IMR-90 (cell line): ENCODE measurements around the gene IFNK. TPM values are rescaled to one million over a fixed set of nuclear protein-coding genes. Genes with fewer than 3 reads are reported as not detected.

Experiments used
- ATAC-seq: fragments of 200-7000 bp; cut with Tn5 transposase; 2 replicates; pipeline ENCODE4 v1.9.1; 2020; ENCODE audit warnings: low read depth, mild to moderate bottlenecking, moderate library complexity
- BruUV-seq: library from RNA; stranded (reverse); fragments of 400-500 nt; replicated peaks from 2 replicates; lab custom pipeline; 2021; lab: Mats Ljungman, UMichigan
- CTCF ChIA-PET: fragments of 300-600 bp; formaldehyde crosslinking; extraction: SDS; loops from one replicate; lab custom pipeline; 2021; ENCODE audit warnings: antibody characterized with exemption; lab: Yijun Ruan, JAX
- POLR2A ChIA-PET: fragments of 300-600 bp; sonication (Branson Sonifier 250); formaldehyde crosslinking; loops from one replicate; lab custom pipeline; 2022; ENCODE audit warnings: antibody characterized with exemption; ENCODE audit not compliant: unreplicated experiment; lab: Charles Lee
- DNase-seq: peaks from one replicate; pipeline ENCODE4 v3.0.0; 2013
- H2AFZ ChIP-seq: replicated peaks from 2 replicates; pipeline ENCODE3; 2013; ENCODE audit warnings: low read length, mild to moderate bottlenecking; ENCODE audit not compliant: poor library complexity
- H2AK5ac ChIP-seq: 2 replicates; pipeline ENCODE4 v1.6.1; 2013; ENCODE audit warnings: low read depth, low read length, inconsistent platforms
- H2AK9ac ChIP-seq: replicated peaks from 2 replicates; pipeline ENCODE3; 2013; ENCODE audit warnings: mild to moderate bottlenecking, low read depth, low read length, moderate library complexity; ENCODE audit not compliant: poor library complexity
- H2BK120ac ChIP-seq: 2 replicates; pipeline ENCODE4 v1.6.1; 2013; ENCODE audit warnings: low read depth, low read length, inconsistent platforms
- H2BK15ac ChIP-seq: 3 replicates; pipeline ENCODE4 v1.6.1; 2013; ENCODE audit warnings: low read depth, low read length, inconsistent platforms
- H2BK20ac ChIP-seq: 2 replicates; pipeline ENCODE4 v1.6.1; 2013; ENCODE audit warnings: low read depth, mild to moderate bottlenecking, inconsistent platforms, low read length, moderate library complexity
- H2BK5ac ChIP-seq: 2 replicates; pipeline ENCODE4 v1.6.1; 2013; ENCODE audit warnings: mild to moderate bottlenecking, low read depth, low read length, inconsistent platforms; ENCODE audit not compliant: poor library complexity, severe bottlenecking
- H3K14ac ChIP-seq: replicated peaks from 2 replicates; pipeline ENCODE4 v1.6.1; 2013; ENCODE audit warnings: low read depth, low read length, inconsistent platforms
- H3K18ac ChIP-seq: 2 replicates; pipeline ENCODE4 v1.6.1; 2013; ENCODE audit warnings: low read depth, low read length, control low read depth
- H3K23ac ChIP-seq: 2 replicates; pipeline ENCODE4 v1.6.1; 2013; ENCODE audit warnings: low read depth, low read length, inconsistent platforms
- H3K27ac ChIP-seq: 2 replicates; pipeline ENCODE4 v1.5.1; 2013; ENCODE audit warnings: mild to moderate bottlenecking, control low read depth, low read length; ENCODE audit not compliant: insufficient read depth
- H3K27me3 ChIP-seq: 2 replicates; pipeline ENCODE4 v1.6.1; 2013; ENCODE audit warnings: low read length; ENCODE audit not compliant: control insufficient read depth, insufficient read depth
- H3K36me3 ChIP-seq: 2 replicates; pipeline ENCODE4 v1.6.1; 2013; ENCODE audit warnings: low read length, mixed read lengths; ENCODE audit not compliant: control insufficient read depth, insufficient read depth
- H3K4ac ChIP-seq: 2 replicates; pipeline ENCODE4 v1.6.1; 2013; ENCODE audit warnings: low read depth, low read length, inconsistent platforms
- H3K4me1 ChIP-seq: 2 replicates; pipeline ENCODE4 v1.6.1; 2013; ENCODE audit warnings: low read length, mixed read lengths; ENCODE audit not compliant: control insufficient read depth, insufficient read depth
- H3K4me2 ChIP-seq: 2 replicates; pipeline ENCODE4 v1.6.1; 2013; ENCODE audit warnings: low read depth, mild to moderate bottlenecking, control low read depth, low read length, moderate library complexity
- H3K4me3 ChIP-seq: 2 replicates; pipeline ENCODE4 v1.5.1; 2013; ENCODE audit warnings: low read depth, mild to moderate bottlenecking, control low read depth, low read length, moderate library complexity; ENCODE audit not compliant: insufficient read depth
- H3K56ac ChIP-seq: 2 replicates; pipeline ENCODE4 v1.6.1; 2013; ENCODE audit warnings: low read length, inconsistent platforms; ENCODE audit not compliant: insufficient read depth; ENCODE audit errors: extremely low read depth
- H3K79me1 ChIP-seq, 2 experiments: 2 replicates each; pipeline ENCODE4 v1.6.1; 2013; ENCODE audit warnings: low read length in 2 of 2, inconsistent platforms in 1 of 2, low read depth in 1 of 2
- H3K9ac ChIP-seq: 2 replicates; pipeline ENCODE4 v1.6.1; 2013; ENCODE audit warnings: low read depth, low read length, control low read depth
- H3K9me1 ChIP-seq: 2 replicates; pipeline ENCODE4 v1.6.1; 2013; ENCODE audit warnings: low read length, inconsistent platforms; ENCODE audit not compliant: insufficient read depth
- H3K9me3 ChIP-seq: 2 replicates; pipeline ENCODE4 v1.6.1; 2013; ENCODE audit warnings: low read length; ENCODE audit not compliant: control insufficient read depth, insufficient read depth
- H4K20me1 ChIP-seq: 2 replicates; pipeline ENCODE4 v1.6.1; 2013; ENCODE audit warnings: low read length, inconsistent platforms; ENCODE audit not compliant: insufficient read depth
- H4K5ac ChIP-seq: 2 replicates; pipeline ENCODE4 v1.6.1; 2013; ENCODE audit warnings: mild to moderate bottlenecking, low read depth, low read length, control low read depth
- H4K8ac ChIP-seq, 2 experiments: 2 replicates each; pipeline ENCODE4 v1.6.1; 2013; ENCODE audit warnings: low read depth in 2 of 2, low read length in 2 of 2, control low read depth in 1 of 2, inconsistent platforms in 1 of 2
- H4K91ac ChIP-seq: 2 replicates; pipeline ENCODE4 v1.6.1; 2013; ENCODE audit warnings: low read depth, low read length, inconsistent platforms; ENCODE audit not compliant: insufficient read depth
- BHLHE40 ChIP-seq: fragments of 150-350 bp; IDR thresholded peaks from 2 replicates; pipeline ENCODE4 v1.6.1; 2016; ENCODE audit warnings: mild to moderate bottlenecking, low read depth, low read length
- CEBPB ChIP-seq: IDR thresholded peaks from 2 replicates; pipeline ENCODE4 v1.6.1; 2012; ENCODE audit warnings: low read depth, low read length, improper control_type of control experiment
- CHD1 ChIP-seq: IDR thresholded peaks from 2 replicates; pipeline ENCODE4 v1.6.1; 2012; ENCODE audit warnings: low read depth, low read length, improper control_type of control experiment
- FOS ChIP-seq: fragments of 150-350 bp; IDR thresholded peaks from 2 replicates; pipeline ENCODE4 v1.6.1; 2016; ENCODE audit warnings: low read depth, low read length
- MAFK ChIP-seq: IDR thresholded peaks from 2 replicates; pipeline ENCODE4 v1.6.1; 2012; ENCODE audit warnings: low read depth, low read length, improper control_type of control experiment
- MAZ ChIP-seq: IDR thresholded peaks from 2 replicates; pipeline ENCODE4 v1.6.1; 2012; ENCODE audit warnings: low read depth, mild to moderate bottlenecking, low read length, improper control_type of control experiment, moderate library complexity, borderline replicate concordance
- MXI1 ChIP-seq: IDR thresholded peaks from 2 replicates; pipeline ENCODE4 v1.6.1; 2012; ENCODE audit warnings: low read depth, mild to moderate bottlenecking, low read length, moderate library complexity, borderline replicate concordance
- NFE2L2 ChIP-seq: fragments of 150-350 bp; IDR thresholded peaks from 2 replicates; pipeline ENCODE4 v1.6.1; 2016; ENCODE audit warnings: low read depth, mild to moderate bottlenecking, low read length
- POLR2A ChIP-seq: IDR thresholded peaks from 2 replicates; pipeline ENCODE4 v1.6.1; 2012; ENCODE audit warnings: mild to moderate bottlenecking, low read depth, low read length
- RAD21 ChIP-seq: IDR thresholded peaks from 2 replicates; pipeline ENCODE4 v1.6.1; 2012; ENCODE audit warnings: low read length, improper control_type of control experiment
- RCOR1 ChIP-seq: IDR thresholded peaks from 2 replicates; pipeline ENCODE4 v1.6.1; 2012; ENCODE audit warnings: mild to moderate bottlenecking, low read length, improper control_type of control experiment; ENCODE audit not compliant: insufficient replicate concordance
- RFX5 ChIP-seq: IDR thresholded peaks from 2 replicates; pipeline ENCODE4 v1.8.0; 2012; ENCODE audit warnings: low read depth, mild to moderate bottlenecking, low read length, moderate library complexity
- SMC3 ChIP-seq: fragments of 150-350 bp; IDR thresholded peaks from 2 replicates; pipeline ENCODE4 v1.6.1; 2016; ENCODE audit warnings: low read depth, mild to moderate bottlenecking, antibody characterized with exemption, low read length, moderate library complexity
- WGBS, 2 experiments: methylation state at CpG; one replicate each; pipeline versions ENCODE4 v1.1.5 to v1.1.7; 2013; ENCODE audit warnings: missing lambda C conversion rate in 2 of 2; ENCODE audit not compliant: insufficient read length in 1 of 2; ENCODE audit errors: extremely low coverage in 2 of 2; 5-methylcytosine and 5-hydroxymethylcytosine counted together
- dilution Hi-C: fragments of 300-500 bp; cut with HindIII; formaldehyde crosslinking; loops from one replicate; pipeline ENCODE4 v1.14.3; 2018; ENCODE audit warnings: low sequenced_read_pairs; ENCODE audit not compliant: unreplicated experiment
- in situ Hi-C: fragments of 300-500 bp; cut with MboI; formaldehyde crosslinking; loops from 3 replicates; pipeline ENCODE4 v1.14.3; 2019; ENCODE audit warnings: low sequenced_read_pairs, inconsistent platforms, mixed read lengths
- intact Hi-C: fragments of 100-400 bp; cut with micrococcal nuclease; formaldehyde crosslinking; loops from 2 replicates; pipeline ENCODE4 v1.10.0; 2022
- polyA plus RNA-seq, 3 experiments: library from polyadenylated mRNA; depleted of rRNA; stranded (reverse); fragments of >200 nt; gene quantifications; 2 replicates each; pipeline ENCODE4 v1.2.3, GENCODE V29; 2012; ENCODE audit warnings: low replicate concordance in 1 of 3
- total RNA-seq: library from RNA; depleted of rRNA; stranded (reverse); fragments of >200 nt; gene quantifications from 2 replicates; pipeline ENCODE4 v1.2.3, GENCODE V29; 2012
- TF ChIP-seq, protein P1 (sequence below): conservative IDR thresholded peaks from 2 replicates; pipeline ENCODE4 v1.5.1; 2012; ENCODE audit warnings: mild to moderate bottlenecking, low read depth, low read length, improper control_type of control experiment
- TF ChIP-seq, protein P2 (sequence below): fragments of 150-350 bp; IDR thresholded peaks from 2 replicates; pipeline ENCODE4 v1.6.1; 2016; ENCODE audit warnings: low read depth, mild to moderate bottlenecking, low read length, moderate library complexity, borderline replicate concordance
- TF ChIP-seq, protein P3 (sequence below): fragments of 150-350 bp; IDR thresholded peaks from 2 replicates; pipeline ENCODE4 v1.6.1; 2017; ENCODE audit warnings: mild to moderate bottlenecking, antibody characterized with exemption, low read length, low read depth

IFNK gene
- total and polyA plus RNA-seq, 2 of the 4 experiments (the other 2 are of a cell fraction) = not detected

DNA sequence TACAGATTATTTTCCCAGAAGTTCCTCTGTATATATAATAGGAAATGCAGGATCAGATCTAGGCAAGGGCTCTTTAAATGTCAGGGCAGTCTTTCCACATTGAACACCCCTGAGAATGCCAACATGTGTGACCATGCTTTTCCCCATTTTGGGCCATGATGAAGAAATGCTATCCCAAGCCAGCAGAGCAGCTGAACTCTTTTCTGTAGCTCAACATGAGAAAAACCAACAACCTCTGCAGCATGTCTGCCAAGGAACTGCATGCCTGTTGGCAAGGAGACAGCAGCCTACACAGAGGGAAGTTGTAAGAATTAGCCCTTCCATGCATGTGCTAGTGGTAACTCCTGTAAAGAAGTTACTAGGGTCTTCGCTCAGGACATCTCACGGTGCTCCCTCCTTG, 9.5 kb upstream of the IFNK start:
- H3K9me1 ChIP-seq = peaks cover 2% of the 10 kb centered on the region; the same call in 1 of the 2 replicates
- no peak overlapping the region for H3K4me3 ChIP-seq
- H4K5ac ChIP-seq = no peak overlapping the region
- ATAC-seq (no peak), DNase-seq (no peak)
- in situ Hi-C loops = no loop called here
- intact Hi-C loops = no loop called here
- H2BK20ac ChIP-seq = no peak overlapping the region
- ChIA-PET POLR2A (no interaction called here), CTCF (no interaction called here)
- H4K20me1 ChIP-seq = no peaks in the 10 kb centered on the region
- no CpG with 5 or more reads among the region's 2 CpGs for WGBS, 2 experiments
- H3K9ac ChIP-seq = no peak overlapping the region
- H3K56ac ChIP-seq = no peak overlapping the region
- H3K4me1 ChIP-seq = no peaks in the 10 kb centered on the region
- H2AFZ ChIP-seq = no peak overlapping the region
- H2BK15ac ChIP-seq = no peak overlapping the region
- no peak overlapping the region for H3K4ac ChIP-seq
- H4K91ac ChIP-seq = no peak overlapping the region
- dilution Hi-C loops = no loop called here
- no peak overlapping the region for H3K27ac ChIP-seq
- H3K27me3 ChIP-seq = peaks cover 4% of the 10 kb centered on the region
- TF ChIP-seq POLR2A = no peak
- no peak for TF ChIP-seq MXI1
- TF ChIP-seq, protein P1, sequence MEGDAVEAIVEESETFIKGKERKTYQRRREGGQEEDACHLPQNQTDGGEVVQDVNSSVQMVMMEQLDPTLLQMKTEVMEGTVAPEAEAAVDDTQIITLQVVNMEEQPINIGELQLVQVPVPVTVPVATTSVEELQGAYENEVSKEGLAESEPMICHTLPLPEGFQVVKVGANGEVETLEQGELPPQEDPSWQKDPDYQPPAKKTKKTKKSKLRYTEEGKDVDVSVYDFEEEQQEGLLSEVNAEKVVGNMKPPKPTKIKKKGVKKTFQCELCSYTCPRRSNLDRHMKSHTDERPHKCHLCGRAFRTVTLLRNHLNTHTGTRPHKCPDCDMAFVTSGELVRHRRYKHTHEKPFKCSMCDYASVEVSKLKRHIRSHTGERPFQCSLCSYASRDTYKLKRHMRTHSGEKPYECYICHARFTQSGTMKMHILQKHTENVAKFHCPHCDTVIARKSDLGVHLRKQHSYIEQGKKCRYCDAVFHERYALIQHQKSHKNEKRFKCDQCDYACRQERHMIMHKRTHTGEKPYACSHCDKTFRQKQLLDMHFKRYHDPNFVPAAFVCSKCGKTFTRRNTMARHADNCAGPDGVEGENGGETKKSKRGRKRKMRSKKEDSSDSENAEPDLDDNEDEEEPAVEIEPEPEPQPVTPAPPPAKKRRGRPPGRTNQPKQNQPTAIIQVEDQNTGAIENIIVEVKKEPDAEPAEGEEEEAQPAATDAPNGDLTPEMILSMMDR = no peak
- TF ChIP-seq, protein P2, sequence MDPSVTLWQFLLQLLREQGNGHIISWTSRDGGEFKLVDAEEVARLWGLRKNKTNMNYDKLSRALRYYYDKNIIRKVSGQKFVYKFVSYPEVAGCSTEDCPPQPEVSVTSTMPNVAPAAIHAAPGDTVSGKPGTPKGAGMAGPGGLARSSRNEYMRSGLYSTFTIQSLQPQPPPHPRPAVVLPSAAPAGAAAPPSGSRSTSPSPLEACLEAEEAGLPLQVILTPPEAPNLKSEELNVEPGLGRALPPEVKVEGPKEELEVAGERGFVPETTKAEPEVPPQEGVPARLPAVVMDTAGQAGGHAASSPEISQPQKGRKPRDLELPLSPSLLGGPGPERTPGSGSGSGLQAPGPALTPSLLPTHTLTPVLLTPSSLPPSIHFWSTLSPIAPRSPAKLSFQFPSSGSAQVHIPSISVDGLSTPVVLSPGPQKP = no peak
- no peak for TF ChIP-seq BHLHE40
- TF ChIP-seq, protein P3, sequence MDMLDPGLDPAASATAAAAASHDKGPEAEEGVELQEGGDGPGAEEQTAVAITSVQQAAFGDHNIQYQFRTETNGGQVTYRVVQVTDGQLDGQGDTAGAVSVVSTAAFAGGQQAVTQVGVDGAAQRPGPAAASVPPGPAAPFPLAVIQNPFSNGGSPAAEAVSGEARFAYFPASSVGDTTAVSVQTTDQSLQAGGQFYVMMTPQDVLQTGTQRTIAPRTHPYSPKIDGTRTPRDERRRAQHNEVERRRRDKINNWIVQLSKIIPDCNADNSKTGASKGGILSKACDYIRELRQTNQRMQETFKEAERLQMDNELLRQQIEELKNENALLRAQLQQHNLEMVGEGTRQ = no peak
- no peak for TF ChIP-seq CEBPB
- no peak for TF ChIP-seq RCOR1
- TF ChIP-seq MAFK = no peak
- no peak for TF ChIP-seq SMC3
- no peak for TF ChIP-seq NFE2L2
- no peak for TF ChIP-seq CHD1
- TF ChIP-seq FOS = no peak
- TF ChIP-seq MAZ = no peak
- TF ChIP-seq RAD21 = no peak
- no peak for TF ChIP-seq RFX5
- no TSS peak for BruUV-seq
- no peak overlapping the region for H3K18ac ChIP-seq
- H4K8ac ChIP-seq = no peak overlapping the region
- no peak overlapping the region for H2AK5ac ChIP-seq
- no peak overlapping the region for H3K23ac ChIP-seq
- H2AK9ac ChIP-seq = no peak overlapping the region
- H3K4me2 ChIP-seq = no peak overlapping the region
- no peaks in the 10 kb centered on the region for H3K36me3 ChIP-seq
- H3K14ac ChIP-seq = no peak overlapping the region
- H2BK120ac ChIP-seq = no peak overlapping the region
- H3K9me3 ChIP-seq = no peaks in the 10 kb centered on the region
- no peaks in the 10 kb centered on the region for H3K79me1 ChIP-seq
- no peak overlapping the region for H2BK5ac ChIP-seq
